ENCODE measurements around the gene KLHL41.
A peak's percentile ranks its signal among the peaks of the same experiment; 100 is the strongest.

KLHL41 gene

GRCh38 chr2:169509298-169509885 lies at the start of gene KLHL41:
KLHL41 (plus strand) TSS chr2:169509702; CDS start chr2:169509779, 77 bp downstream.
- DNase-seq (ENCODE audit: low read depth) = peak; percentile 40

GRCh38 chr2:169461143-169461542 lies 48.4 kb upstream of the KLHL41 start:
- no peak for DNase-seq (ENCODE audit: low read depth)

GRCh38 chr2:169462896-169463695 lies 46.4 kb upstream of the KLHL41 start:
- DNase-seq (ENCODE audit: low read depth) = peak; percentile 83

GRCh38 chr2:169464466-169464865 lies 45.0 kb upstream of the KLHL41 start:
- no peak for DNase-seq (ENCODE audit: low read depth)

- no peak for DNase-seq (ENCODE audit: low read depth)
Observed at GRCh38 chr2:169464882-169465281, 44.6 kb upstream of the KLHL41 start.

GRCh38 chr2:169468841-169469240 lies 40.7 kb upstream of the KLHL41 start:
- DNase-seq (ENCODE audit: low read depth) = no peak

GRCh38 chr2:169469952-169470572 lies 39.4 kb upstream of the KLHL41 start:
- DNase-seq (ENCODE audit: low read depth) = no peak

GRCh38 chr2:169472249-169472648 lies 37.3 kb upstream of the KLHL41 start:
- no peak for DNase-seq (ENCODE audit: low read depth)

GRCh38 chr2:169476459-169476858 lies 33.0 kb upstream of the KLHL41 start:
- DNase-seq (ENCODE audit: low read depth) = no peak

GRCh38 chr2:169478339-169478738 lies 31.2 kb upstream of the KLHL41 start:
- DNase-seq (ENCODE audit: low read depth) = no peak

GRCh38 chr2:169478745-169479256 lies 30.7 kb upstream of the KLHL41 start:
- no peak for DNase-seq (ENCODE audit: low read depth)

GRCh38 chr2:169479257-169480078 lies 30.0 kb upstream of the KLHL41 start, which contains the start of gene BBS5:
BBS5 (plus strand) TSS chr2:169479494; CDS start chr2:169479554, 60 bp downstream.
- DNase-seq (ENCODE audit: low read depth) = peak; percentile 77

GRCh38 chr2:169480079-169480465 lies 29.4 kb upstream of the KLHL41 start:
- DNase-seq (ENCODE audit: low read depth) = no peak

GRCh38 chr2:169485650-169486138 lies 23.8 kb upstream of the KLHL41 start:
- DNase-seq (ENCODE audit: low read depth) = no peak

- DNase-seq (ENCODE audit: low read depth) = no peak
Observed at GRCh38 chr2:169486487-169486886, 23.0 kb upstream of the KLHL41 start.

- DNase-seq (ENCODE audit: low read depth) = no peak
Observed at GRCh38 chr2:169490834-169491233, 18.7 kb upstream of the KLHL41 start.

- no peak for DNase-seq (ENCODE audit: low read depth)
Observed at GRCh38 chr2:169491378-169491777, 18.1 kb upstream of the KLHL41 start.

GRCh38 chr2:169493360-169493759 lies 16.1 kb upstream of the KLHL41 start:
- no peak for DNase-seq (ENCODE audit: low read depth)

GRCh38 chr2:169495310-169495928 lies 14.1 kb upstream of the KLHL41 start:
- no peak for DNase-seq (ENCODE audit: low read depth)

GRCh38 chr2:169504651-169505050 lies 4.9 kb upstream of the KLHL41 start:
- DNase-seq (ENCODE audit: low read depth) = no peak

GRCh38 chr2:169507698-169508097 lies 1.8 kb upstream of the KLHL41 start:
- DNase-seq (ENCODE audit: low read depth) = peak; percentile 53

Data from stromal cell of bone marrow (primary cell).